PC-9 (cell line): ENCODE measurements around the gene RBM19. TPM values are rescaled to one million over a fixed set of nuclear protein-coding genes. Genes with fewer than 3 reads are reported as not detected.

Source experiments
- BruUV-seq: library from RNA; stranded (reverse); fragments of 400-500 nt; replicated peaks from 2 replicates; lab custom pipeline; 2021; lab: Mats Ljungman, UMichigan
- CTCF ChIA-PET: fragments of 300-600 bp; sonication (Branson Sonifier 250); formaldehyde crosslinking; loops from one replicate; lab custom pipeline; 2022; ENCODE audit warnings: antibody characterized with exemption; lab: Charles Lee
- POLR2A ChIA-PET: fragments of 300-600 bp; sonication (Branson Sonifier 250); formaldehyde crosslinking; loops from one replicate; lab custom pipeline; 2022; ENCODE audit warnings: antibody characterized with exemption; ENCODE audit not compliant: unreplicated experiment; lab: Charles Lee
- DNase-seq, 2 experiments: peaks; one replicate each; pipeline versions ENCODE4 v3.0.0 to v3.0.0-alpha.2; 2015 to 2022; ENCODE audit warnings: mixed read lengths in 1 of 2
- H2AFZ ChIP-seq: fragments of 200-600 bp; sonication (generic); 2 replicates; pipeline ENCODE4 v1.8.1; 2017; ENCODE audit warnings: antibody characterized with exemption
- H3F3A ChIP-seq: fragments of 200-600 bp; sonication (generic); 2 replicates; pipeline ENCODE4 v1.8.1; 2017; ENCODE audit warnings: antibody characterized with exemption, mild to moderate bottlenecking, low read depth; ENCODE audit not compliant: insufficient read depth
- H3K27ac ChIP-seq: fragments of 200-600 bp; sonication (generic); 2 replicates; pipeline ENCODE4 v1.6.1; 2016; ENCODE audit warnings: mixed run types
- H3K27me3 ChIP-seq: fragments of 200-600 bp; sonication (generic); 2 replicates; pipeline ENCODE4 v1.6.1; 2016; ENCODE audit warnings: low read depth, mixed run types; ENCODE audit not compliant: insufficient read depth
- H3K36me3 ChIP-seq: fragments of 200-600 bp; sonication (generic); 2 replicates; pipeline ENCODE4 v1.6.1; 2016; ENCODE audit warnings: low read depth, mixed run types
- H3K4me1 ChIP-seq: fragments of 200-600 bp; sonication (generic); replicated peaks from 2 replicates; pipeline ENCODE4 v1.6.1; 2016; ENCODE audit warnings: mixed run types; ENCODE audit not compliant: insufficient read depth
- H3K4me2 ChIP-seq: fragments of 200-600 bp; sonication (generic); 2 replicates; pipeline ENCODE4 v1.6.1; 2017; ENCODE audit warnings: mixed run types
- H3K4me3 ChIP-seq: fragments of 200-600 bp; sonication (generic); 2 replicates; pipeline ENCODE4 v1.6.1; 2016; ENCODE audit warnings: mixed run types
- H3K79me2 ChIP-seq: fragments of 200-600 bp; sonication (generic); 2 replicates; pipeline ENCODE4 v1.6.1; 2017; ENCODE audit warnings: low read depth, mixed run types
- H3K9me2 ChIP-seq: fragments of 200-600 bp; sonication (generic); 2 replicates; pipeline ENCODE4 v1.8.1; 2017; ENCODE audit warnings: mild to moderate bottlenecking; ENCODE audit not compliant: insufficient read depth
- H3K9me3 ChIP-seq: fragments of 200-600 bp; sonication (generic); 2 replicates; pipeline ENCODE4 v1.8.1; 2016; ENCODE audit warnings: low read depth; ENCODE audit not compliant: insufficient read depth
- H4K20me1 ChIP-seq: fragments of 200-600 bp; sonication (generic); 2 replicates; pipeline ENCODE4 v1.8.1; 2017; ENCODE audit not compliant: insufficient read depth
- EZH2 ChIP-seq: fragments of 200-600 bp; sonication (generic); IDR thresholded peaks from 2 replicates; pipeline ENCODE4 v1.8.0; 2017; ENCODE audit warnings: antibody characterized with exemption, low read depth
- intact Hi-C: fragments of 100-400 bp; cut with micrococcal nuclease; formaldehyde crosslinking; loops from one replicate; pipeline ENCODE4 v1.10.0; 2022; ENCODE audit not compliant: unreplicated experiment
- total RNA-seq: library from RNA; stranded (reverse); gene quantifications from 2 replicates; pipeline ENCODE4 v1.2.3, GENCODE V29; 2021
- TF ChIP-seq, protein P1 (sequence below): fragments of 200-600 bp; sonication (generic); conservative IDR thresholded peaks from 2 replicates; pipeline ENCODE4 v1.6.1; 2017; ENCODE audit warnings: mixed run types, antibody characterized with exemption, mild to moderate bottlenecking, moderate library complexity

The RBM19 gene
- total RNA-seq, 1 experiment from 2014 or later, result 23.8 TPM

DNA sequence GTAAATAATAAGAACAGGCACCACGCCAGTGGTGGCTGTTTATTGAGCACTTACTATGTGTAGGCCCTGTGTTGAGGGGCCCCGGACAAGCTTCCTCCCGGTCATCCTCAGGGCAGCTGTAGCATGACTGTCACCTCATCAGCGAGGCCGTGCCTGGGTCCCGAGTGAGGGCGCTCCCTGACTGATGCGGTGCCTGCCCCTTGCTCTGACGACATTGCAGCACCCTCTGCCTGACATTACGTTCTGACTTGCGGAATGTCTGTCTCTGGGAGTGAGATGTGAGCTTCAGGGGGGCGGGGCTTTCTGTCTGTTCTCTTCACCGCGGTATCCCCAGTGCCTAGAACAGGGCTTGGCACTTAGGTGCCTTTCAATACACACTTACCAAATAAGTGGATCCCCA, 167.6 kb downstream of the RBM19 start:
- ChIA-PET POLR2A (no interaction called here), CTCF (no interaction called here)
- no peak overlapping the region for H3K4me2 ChIP-seq
- no peaks in the 10 kb centered on the region for H3F3A ChIP-seq
- H3K79me2 ChIP-seq, result no peaks in the 10 kb centered on the region
- H3K36me3 ChIP-seq, result no peaks in the 10 kb centered on the region
- DNase-seq, result no peak
- no peak overlapping the region for H3K27ac ChIP-seq
- no peaks in the 10 kb centered on the region for H3K4me1 ChIP-seq
- BruUV-seq, result no TSS peak
- H3K27me3 ChIP-seq, result no peaks in the 10 kb centered on the region
- no peak overlapping the region for H3K4me3 ChIP-seq
- no peak overlapping the region for H2AFZ ChIP-seq
- no peaks in the 10 kb centered on the region for H3K9me2 ChIP-seq
- intact Hi-C loops, result no loop called here
- TF ChIP-seq, protein P1, sequence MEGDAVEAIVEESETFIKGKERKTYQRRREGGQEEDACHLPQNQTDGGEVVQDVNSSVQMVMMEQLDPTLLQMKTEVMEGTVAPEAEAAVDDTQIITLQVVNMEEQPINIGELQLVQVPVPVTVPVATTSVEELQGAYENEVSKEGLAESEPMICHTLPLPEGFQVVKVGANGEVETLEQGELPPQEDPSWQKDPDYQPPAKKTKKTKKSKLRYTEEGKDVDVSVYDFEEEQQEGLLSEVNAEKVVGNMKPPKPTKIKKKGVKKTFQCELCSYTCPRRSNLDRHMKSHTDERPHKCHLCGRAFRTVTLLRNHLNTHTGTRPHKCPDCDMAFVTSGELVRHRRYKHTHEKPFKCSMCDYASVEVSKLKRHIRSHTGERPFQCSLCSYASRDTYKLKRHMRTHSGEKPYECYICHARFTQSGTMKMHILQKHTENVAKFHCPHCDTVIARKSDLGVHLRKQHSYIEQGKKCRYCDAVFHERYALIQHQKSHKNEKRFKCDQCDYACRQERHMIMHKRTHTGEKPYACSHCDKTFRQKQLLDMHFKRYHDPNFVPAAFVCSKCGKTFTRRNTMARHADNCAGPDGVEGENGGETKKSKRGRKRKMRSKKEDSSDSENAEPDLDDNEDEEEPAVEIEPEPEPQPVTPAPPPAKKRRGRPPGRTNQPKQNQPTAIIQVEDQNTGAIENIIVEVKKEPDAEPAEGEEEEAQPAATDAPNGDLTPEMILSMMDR, result no peak
- TF ChIP-seq EZH2, result no peak
- no peaks in the 10 kb centered on the region for H3K9me3 ChIP-seq
- no peaks in the 10 kb centered on the region for H4K20me1 ChIP-seq

DNA sequence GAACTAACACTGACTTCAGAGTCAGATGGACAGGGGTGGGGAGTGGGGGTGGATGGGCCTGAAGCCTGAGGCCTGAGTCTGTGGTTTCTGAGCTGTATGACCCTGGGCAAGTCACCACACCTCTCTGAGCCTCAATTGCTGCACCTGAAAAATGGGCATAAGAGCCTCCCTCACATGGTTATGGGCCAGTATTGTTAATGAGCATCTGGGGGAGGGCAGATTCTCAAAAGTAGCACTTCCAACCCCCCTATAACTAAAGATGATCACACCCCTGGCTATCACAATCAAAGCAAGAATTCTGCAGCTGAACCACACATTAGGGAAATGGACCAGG, 168.6 kb downstream of the RBM19 start:
- H2AFZ ChIP-seq, result no peak overlapping the region
- H3K79me2 ChIP-seq, result no peaks in the 10 kb centered on the region
- H3K9me3 ChIP-seq, result no peaks in the 10 kb centered on the region
- no peaks in the 10 kb centered on the region for H3K36me3 ChIP-seq
- no peaks in the 10 kb centered on the region for H4K20me1 ChIP-seq
- no TSS peak for BruUV-seq
- no peaks in the 10 kb centered on the region for H3K9me2 ChIP-seq
- H3K27me3 ChIP-seq, result no peaks in the 10 kb centered on the region
- ChIA-PET CTCF (no interaction called here), POLR2A (no interaction called here)
- intact Hi-C loops, result no loop called here
- no peaks in the 10 kb centered on the region for H3F3A ChIP-seq
- no peak overlapping the region for H3K27ac ChIP-seq
- no peak overlapping the region for H3K4me3 ChIP-seq
- TF ChIP-seq, protein P1, result no peak
- TF ChIP-seq EZH2, result no peak
- H3K4me1 ChIP-seq, result no peaks in the 10 kb centered on the region
- no peak overlapping the region for H3K4me2 ChIP-seq
- no peak for DNase-seq

DNA sequence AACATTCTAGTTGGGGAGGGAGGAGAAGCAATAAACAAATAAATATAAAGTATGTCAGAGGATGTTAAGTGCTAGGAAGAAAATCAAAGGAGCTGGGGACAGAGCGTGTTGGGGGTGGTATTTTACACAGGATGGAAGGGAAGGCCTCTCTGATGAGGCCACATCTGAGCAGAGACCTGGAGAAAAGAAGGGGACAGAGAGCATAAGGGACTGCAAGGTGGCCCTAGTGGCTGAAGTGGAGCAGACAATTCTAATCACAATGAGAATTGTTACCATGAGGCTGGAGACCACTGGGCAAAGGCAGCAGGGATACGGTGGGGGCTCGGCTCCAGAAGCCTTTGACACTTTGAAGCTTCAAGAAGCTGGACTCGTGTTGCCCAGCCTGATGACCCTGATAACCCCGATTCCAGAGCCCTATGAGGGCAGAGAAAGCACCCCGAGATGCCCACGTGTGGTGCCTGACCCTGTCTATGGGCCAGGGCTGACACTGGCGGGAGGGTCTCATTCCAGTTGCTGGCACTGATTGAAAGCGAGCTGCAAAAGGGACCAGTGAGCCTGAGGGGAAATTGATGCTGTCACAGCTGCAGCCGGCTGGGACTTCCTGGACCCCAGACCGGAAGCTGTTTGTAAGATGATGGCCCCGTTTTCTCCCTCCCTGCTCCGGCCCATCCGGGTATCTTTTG, 169.1 kb downstream of the RBM19 start:
- no peak for TF ChIP-seq EZH2
- TF ChIP-seq, protein P1, result no peak
- CTCF ChIA-PET, result no interaction called here
- Histone ChIP-seq H2AFZ (no peak overlapping the region), H3K9me3 (no peaks in the 10 kb centered on the region), H3K27ac (no peak overlapping the region), H3K4me2 (no peak overlapping the region), H3K27me3 (no peaks in the 10 kb centered on the region), H3F3A (no peaks in the 10 kb centered on the region), H3K9me2 (no peaks in the 10 kb centered on the region), H3K4me1 (no peaks in the 10 kb centered on the region), H3K36me3 (no peaks in the 10 kb centered on the region), H3K79me2 (no peaks in the 10 kb centered on the region), H3K4me3 (no peak overlapping the region), H4K20me1 (no peaks in the 10 kb centered on the region)
- BruUV-seq, result no TSS peak
- intact Hi-C loops, result no loop called here
- POLR2A ChIA-PET, result no interaction called here
- no peak for DNase-seq
